ENCODE data around the gene ENPP4.
"Not testable (repeated sequence)": the region's sequence is repeated elsewhere in the genome, so short reads cannot be mapped to it uniquely, and the experiment has no call there.

GRCh38 chr6:46149066-46149465, 19.3 kb downstream of the ENPP4 start:
- TF ChIP-seq CTCF (IDR thresholded peaks at IDR 0.05; ENCODE audit: low read depth, low read length); EZH2phosphoT487 (IDR thresholded peaks at IDR 0.05; ENCODE audit: low read depth): not testable (repeated sequence)

Data from OCI-LY3 (cell line).